Dermis microvascular lymphatic vessel endothelial cell (primary cell): ENCODE data around the gene FOXR1. TPM values are rescaled to one million over a fixed set of nuclear protein-coding genes. Genes with fewer than 3 reads are reported as not detected.

ENCODE experiments used
- DNase-seq, 2 donors: peaks; one replicate each; pipeline versions ENCODE4 v3.0.0 to v3.0.0-alpha.2; 2010; ENCODE audit warnings: low read depth in 2 of 2
- total RNA-seq: library from RNA; depleted of rRNA; stranded (reverse); fragments of >200 nt; gene quantifications from 2 replicates; pipeline ENCODE4 v1.2.1, GENCODE V29; 2014

Gene FOXR1, protein sequence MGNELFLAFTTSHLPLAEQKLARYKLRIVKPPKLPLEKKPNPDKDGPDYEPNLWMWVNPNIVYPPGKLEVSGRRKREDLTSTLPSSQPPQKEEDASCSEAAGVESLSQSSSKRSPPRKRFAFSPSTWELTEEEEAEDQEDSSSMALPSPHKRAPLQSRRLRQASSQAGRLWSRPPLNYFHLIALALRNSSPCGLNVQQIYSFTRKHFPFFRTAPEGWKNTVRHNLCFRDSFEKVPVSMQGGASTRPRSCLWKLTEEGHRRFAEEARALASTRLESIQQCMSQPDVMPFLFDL
- total RNA-seq = not detected in 2 replicates

DNA sequence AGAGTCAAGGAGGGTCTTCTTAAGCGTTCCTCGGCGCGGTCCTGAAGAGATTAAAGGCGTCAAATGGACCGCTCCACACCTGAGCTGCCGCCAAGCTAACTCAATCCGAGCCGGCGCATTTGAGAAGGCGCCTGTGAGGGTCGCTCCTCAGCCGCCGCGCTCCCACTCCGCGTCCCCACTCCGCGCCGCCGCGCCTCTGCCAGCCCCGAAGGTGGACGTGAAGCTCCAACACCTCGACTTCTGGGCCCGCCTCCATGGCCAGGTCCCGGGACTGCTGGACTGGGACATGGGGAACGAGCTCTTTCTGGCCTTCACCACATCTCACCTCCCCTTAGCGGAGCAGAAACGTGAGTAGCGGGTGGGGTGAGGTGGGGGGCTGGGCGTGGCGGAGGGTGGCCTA lies at the start of gene FOXR1:
Gene FOXR1 (plus strand): TSS at position 116 of the 400 bp plus-strand sequence. CDS start 171 bp downstream, at position 287.
- DNase-seq = no peak

DNA sequence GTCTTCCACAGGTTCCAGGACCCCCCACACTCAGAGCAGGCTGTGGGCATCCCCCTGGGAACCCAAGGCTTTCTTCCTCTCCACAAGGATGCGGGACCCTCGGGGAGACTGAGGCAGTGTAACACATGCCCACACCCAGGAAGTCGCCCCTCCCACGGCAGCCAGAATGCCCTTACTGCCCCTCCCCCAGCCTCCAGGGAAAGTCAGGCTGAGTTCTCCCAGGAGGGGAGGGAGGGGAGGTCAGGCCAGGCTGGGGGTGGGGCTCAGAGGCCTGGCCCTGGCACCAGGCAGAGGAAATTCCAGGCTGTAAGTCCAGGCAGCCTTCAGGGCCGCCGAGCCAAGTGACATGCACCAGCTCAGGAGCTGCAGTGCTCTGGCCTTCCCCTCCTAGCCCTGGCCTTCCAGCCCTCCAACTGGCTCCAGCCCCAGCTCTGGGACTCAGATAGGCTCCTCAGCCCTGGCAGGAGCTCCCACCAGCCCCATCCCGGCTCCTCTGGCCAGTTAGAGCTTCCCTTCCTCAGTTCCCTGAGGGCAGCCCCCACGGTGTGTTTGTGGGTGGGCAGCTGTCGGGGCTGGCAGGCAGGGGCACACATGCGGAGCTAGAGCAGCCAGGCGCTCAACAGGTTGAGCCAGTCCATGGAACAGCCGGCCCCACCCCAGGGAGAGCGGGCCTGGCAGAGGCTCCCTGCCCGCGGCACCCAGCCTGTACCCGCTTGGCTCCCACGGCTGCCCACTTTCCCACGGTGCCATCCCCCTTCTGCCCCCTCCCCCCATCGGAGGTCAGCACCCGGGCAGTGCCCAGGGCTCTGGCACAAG lies 49.4 kb upstream of the FOXR1 start:
- peak in 1 of 2 donors; percentile 60 for DNase-seq

GRCh38 chr11:118922745-118923627 lies 48.6 kb upstream of the FOXR1 start:
- DNase-seq = no peak

- peak in 1 of 2 donors; percentile 22 for DNase-seq
Measured at GRCh38 chr11:118923721-118924587, 47.6 kb upstream of the FOXR1 start.

DNA sequence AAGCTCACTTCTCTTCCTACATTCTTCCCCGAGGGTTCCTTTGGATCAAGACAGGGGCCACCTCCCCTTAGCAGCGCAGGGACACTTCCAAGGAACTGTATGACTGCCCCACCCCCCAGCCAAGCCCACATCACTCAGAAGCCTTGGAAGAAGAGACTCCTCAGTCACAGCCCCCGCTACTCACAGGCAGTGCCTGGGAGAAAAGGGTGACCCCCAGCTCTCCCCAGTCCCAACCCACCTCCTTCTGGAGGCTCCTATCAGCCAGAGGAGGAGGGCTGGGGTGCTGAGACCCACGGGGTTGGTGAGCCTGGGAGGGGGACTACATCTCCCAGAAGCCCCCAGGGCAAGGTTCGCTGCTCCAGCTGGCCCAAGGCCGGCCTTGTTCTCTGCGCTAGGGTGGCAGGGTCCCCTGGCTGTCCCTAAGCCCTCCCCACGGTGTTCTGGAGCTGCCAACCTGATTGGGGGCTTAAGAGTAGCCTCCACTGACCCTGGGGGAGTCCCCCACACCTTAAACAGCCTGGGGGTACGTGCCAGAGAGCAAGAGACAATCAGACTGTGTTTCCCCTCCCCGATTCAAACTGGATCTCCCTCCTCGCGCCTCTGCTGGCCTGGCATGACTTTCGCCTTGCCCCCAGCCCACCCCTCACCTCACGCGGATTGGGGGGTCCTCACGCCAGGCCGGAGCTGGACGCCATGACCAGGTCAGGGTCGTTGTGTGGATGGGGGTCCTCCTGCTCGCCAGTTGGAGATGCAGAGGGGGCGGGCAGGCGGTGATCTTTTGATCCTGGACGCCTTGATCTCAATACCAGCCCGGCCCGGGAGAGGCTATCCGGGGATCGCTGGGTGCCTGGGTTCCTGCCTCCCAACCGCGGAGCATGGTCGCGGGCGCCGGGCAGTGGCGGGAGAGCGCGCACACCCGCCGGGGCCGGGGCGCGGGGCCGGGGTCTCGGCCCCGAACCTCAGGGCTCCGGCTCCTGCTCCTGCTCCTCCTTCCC lies 46.7 kb upstream of the FOXR1 start:
- peak in 1 of 2 donors; percentile 50 for DNase-seq

- no peak for DNase-seq
Measured at GRCh38 chr11:118927554-118928100, 43.9 kb upstream of the FOXR1 start.

GRCh38 chr11:118928101-118928869 lies 43.3 kb upstream of the FOXR1 start:
- DNase-seq = peak; percentile 83 to 92

- peak in 1 of 2 donors; percentile 65 for DNase-seq
Measured at GRCh38 chr11:118928870-118929500, 42.6 kb upstream of the FOXR1 start.

- DNase-seq = peak in 1 of 2 donors; percentile 64
Measured at GRCh38 chr11:118929501-118930093, 42.0 kb upstream of the FOXR1 start.

DNA sequence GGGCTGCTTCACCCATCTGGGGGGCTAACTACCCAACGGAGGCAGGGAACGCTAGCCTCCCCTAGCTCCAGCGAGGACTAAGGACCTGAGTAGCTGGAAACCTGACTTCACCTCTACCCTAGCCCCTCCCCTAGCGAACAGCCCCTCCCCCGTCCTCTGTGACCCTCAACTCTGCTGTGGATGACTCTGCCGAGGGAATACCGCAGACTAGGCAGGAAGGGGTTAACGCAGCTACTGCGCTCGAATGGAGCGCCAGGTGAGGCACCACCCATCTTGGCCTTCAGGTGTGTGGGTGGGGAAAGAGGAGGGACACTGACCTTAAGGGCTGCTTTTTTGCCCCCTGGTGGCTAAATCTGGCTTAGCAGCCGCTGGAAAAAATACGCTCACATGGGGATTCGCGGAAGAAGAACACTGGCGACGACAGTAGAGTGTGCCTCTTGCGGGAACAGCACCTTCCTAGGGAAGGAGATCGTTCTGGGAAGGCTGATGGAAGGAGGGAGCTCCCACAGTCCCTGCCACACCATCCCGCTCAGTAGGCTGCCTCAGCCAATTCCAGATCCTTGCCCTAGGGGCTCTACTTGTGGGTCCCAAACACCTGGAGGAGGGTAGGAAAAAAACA lies 41.4 kb upstream of the FOXR1 start:
- peak; percentile 58 to 74 for DNase-seq

GRCh38 chr11:118931571-118931970 lies 40.0 kb upstream of the FOXR1 start:
- no peak for DNase-seq

- peak in 1 of 2 donors; percentile 33 for DNase-seq
Measured at GRCh38 chr11:118933486-118933885, 38.1 kb upstream of the FOXR1 start.

DNA sequence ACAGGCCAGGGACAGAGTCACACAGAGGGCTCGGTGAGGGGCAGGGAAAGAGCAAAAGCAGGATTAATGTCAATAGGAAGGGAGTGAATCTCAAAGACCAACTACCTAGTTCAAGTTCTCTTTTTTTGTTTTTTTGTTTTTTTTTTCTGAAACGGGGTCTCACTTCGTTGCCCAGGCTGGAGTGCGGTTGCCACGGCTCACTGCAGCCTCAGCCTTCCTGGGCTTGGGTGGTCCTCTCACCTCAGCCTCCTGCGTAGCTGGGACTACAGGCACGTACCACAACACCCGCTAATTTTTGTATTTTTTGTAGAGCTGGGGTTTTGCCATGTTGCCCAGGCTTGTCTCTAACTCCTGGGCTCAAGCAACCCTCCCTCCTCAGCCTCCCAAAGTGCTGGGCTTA lies 36.2 kb upstream of the FOXR1 start:
- no peak for DNase-seq

DNA sequence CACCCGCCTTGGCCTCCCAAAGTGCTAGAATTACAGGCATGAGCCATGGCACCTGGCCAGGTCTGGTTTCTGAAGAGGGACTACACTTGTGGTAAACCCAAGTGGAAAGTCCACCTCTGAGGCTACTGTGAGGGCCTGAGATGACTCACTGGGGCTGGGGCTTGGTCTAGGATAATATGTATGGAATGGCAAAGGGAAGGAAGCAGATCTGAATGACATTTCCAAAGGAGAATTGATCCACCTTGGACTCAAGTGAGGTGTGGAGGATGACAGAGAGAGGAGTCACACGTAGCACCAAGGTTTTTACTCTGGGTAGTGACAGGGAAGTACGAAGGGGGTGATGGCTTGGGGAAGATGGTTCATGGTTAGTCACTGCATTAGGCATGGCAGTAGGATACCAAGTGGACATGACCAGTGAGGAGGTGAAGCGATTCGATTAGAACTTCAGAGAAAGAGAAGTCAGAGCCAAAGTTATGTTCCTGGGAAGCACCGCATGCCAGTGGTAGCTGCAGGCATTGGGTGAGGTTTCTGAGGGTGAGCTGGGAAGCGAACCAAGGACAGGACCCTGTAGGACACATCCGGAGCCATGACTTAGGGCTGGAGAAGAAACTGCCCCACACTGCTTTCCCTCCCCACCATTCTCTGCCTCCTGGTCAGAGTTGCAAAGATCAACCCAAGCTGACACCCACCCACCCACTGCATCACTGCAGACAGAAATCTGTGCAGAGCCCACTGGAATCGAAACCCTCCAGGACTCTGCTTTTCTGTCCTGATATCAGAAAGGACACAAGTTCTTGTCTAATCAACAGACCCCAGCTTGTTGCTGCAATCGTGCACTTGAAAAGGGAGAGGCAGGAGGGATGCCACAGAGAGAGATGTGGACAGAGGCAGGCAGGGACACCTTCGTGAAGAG lies 32.8 kb upstream of the FOXR1 start:
- DNase-seq = no peak

DNA sequence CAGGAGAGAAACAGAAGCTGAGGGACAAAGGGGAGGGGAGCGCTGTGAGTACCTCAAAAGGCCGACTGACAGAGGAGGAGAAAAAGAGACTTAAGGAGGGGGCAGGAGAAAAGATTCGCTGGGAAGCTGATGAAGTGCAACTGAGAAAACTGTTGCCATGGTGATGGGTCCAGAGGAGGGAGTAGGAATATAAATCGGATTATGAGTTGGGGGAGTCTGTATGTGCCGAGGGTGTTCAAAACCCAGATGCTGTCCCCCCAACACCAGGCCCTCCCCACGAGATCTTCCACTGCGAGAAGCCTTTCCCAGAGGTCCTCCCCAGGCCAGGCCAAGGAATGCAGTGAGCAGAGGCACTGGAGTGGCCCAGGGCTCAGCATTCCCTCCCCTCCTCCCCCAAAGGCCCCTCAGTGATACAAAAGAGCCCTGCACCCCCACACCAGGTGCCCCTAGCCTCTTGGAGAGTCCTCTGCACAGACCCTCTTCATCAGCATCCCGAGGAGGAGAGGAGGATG lies 32.1 kb upstream of the FOXR1 start:
- DNase-seq = no peak
